A549 (cell line): ENCODE data around the gene DEPDC1B. TPM values are rescaled to one million over a fixed set of nuclear protein-coding genes. Genes with fewer than 3 reads are reported as not detected.
"Not testable (repeated sequence)": the region's sequence is repeated elsewhere in the genome, so short reads cannot be mapped to it uniquely, and the experiment has no call there.

Experiments used
- ATAC-seq, 2 experiments: fragments of 200-7000 bp in 1 of 2; fragments of >200 bp in 1 of 2; cut with Nextera tagmentation in 1 of 2; cut with Tn5 transposase in 1 of 2; 3 replicates each; pipeline versions ENCODE4 v1.8.0 to v1.9.1; 2018 to 2020; ENCODE audit warnings: mild to moderate bottlenecking in 1 of 2, moderate library complexity in 1 of 2
- CTCF ChIA-PET: fragments of 300-600 bp; sonication (Branson Sonifier 250); formaldehyde crosslinking; extraction: SDS; loops from one replicate; lab custom pipeline; 2021; ENCODE audit warnings: antibody characterized with exemption, inconsistent platforms; lab: Yijun Ruan, JAX
- POLR2A ChIA-PET: fragments of 350-600 bp; formaldehyde crosslinking; extraction: SDS; loops from one replicate; lab custom pipeline; 2021; ENCODE audit warnings: antibody characterized with exemption, inconsistent platforms; lab: Yijun Ruan, JAX
- DNase-seq, 2 experiments: peaks; one replicate each; pipeline versions ENCODE4 v3.0.0 to v3.0.0-alpha.2; 2011 to 2016; ENCODE audit warnings: low read depth in 1 of 2, low spot score in 1 of 2
- FAIRE-seq: peaks from 2 replicates; lab custom pipeline; 2011; peaks lifted over from hg19 to GRCh38; lab: Jason Lieb, UNC
- H3K27ac ChIP-seq, 2 experiments: fragments of >200 bp; sonication (Bioruptor Twin); formaldehyde crosslinking; 3 replicates each; pipeline ENCODE4 v1.5.1; 2016 to 2017
- H3K4me1 ChIP-seq: fragments of >200 bp; sonication (Bioruptor Twin); formaldehyde crosslinking; 3 replicates; pipeline ENCODE4 v1.6.1; 2016
- H3K4me2 ChIP-seq: fragments of >200 bp; sonication (Bioruptor Twin); formaldehyde crosslinking; 3 replicates; pipeline ENCODE4 v1.6.1; 2016
- H3K4me3 ChIP-seq: fragments of >200 bp; sonication (Bioruptor Twin); formaldehyde crosslinking; 3 replicates; pipeline ENCODE4 v1.5.1; 2016
- H3K9me3 ChIP-seq: fragments of >200 bp; sonication (Bioruptor Twin); formaldehyde crosslinking; 3 replicates; pipeline ENCODE4 v1.6.1; 2016
- BHLHE40 ChIP-seq: IDR thresholded peaks from 2 replicates; pipeline ENCODE4 v1.6.1; 2012; ENCODE audit warnings: low read depth, low read length, inconsistent platforms
- CBX2 ChIP-seq: fragments of 200-600 bp; sonication (generic); IDR thresholded peaks from 2 replicates; pipeline ENCODE4 v1.6.1; 2016; ENCODE audit warnings: low read depth, mild to moderate bottlenecking, borderline replicate concordance
- CHD2 ChIP-seq: fragments of 150-350 bp; IDR thresholded peaks from 2 replicates; pipeline ENCODE4 v1.6.1; 2014; ENCODE audit warnings: low read length; ENCODE audit not compliant: partially characterized antibody
- EHF ChIP-seq: fragments of 250-450 bp; sonication (Bioruptor Pico); IDR thresholded peaks from 2 replicates; pipeline ENCODE4 v1.5.0; 2020; ENCODE audit warnings: mild to moderate bottlenecking
- ESRRA ChIP-seq: fragments of 150-350 bp; IDR thresholded peaks from 2 replicates; pipeline ENCODE4 v1.6.1; 2014; ENCODE audit warnings: mild to moderate bottlenecking, low read length, borderline replicate concordance
- FOSB ChIP-seq: fragments of 250-450 bp; sonication (Bioruptor Pico); IDR thresholded peaks from 2 replicates; pipeline ENCODE4 v1.5.0; 2020; ENCODE audit warnings: mild to moderate bottlenecking, moderate library complexity
- GATA3 ChIP-seq: IDR thresholded peaks from 2 replicates; pipeline ENCODE4 v1.6.1; 2012; ENCODE audit warnings: borderline replicate concordance
- HDAC2 ChIP-seq: fragments of 200-600 bp; sonication (generic); IDR thresholded peaks from 2 replicates; pipeline ENCODE4 v1.6.1; 2016
- HEYL ChIP-seq: fragments of 250-450 bp; sonication (Bioruptor Pico); IDR thresholded peaks from 2 replicates; pipeline ENCODE4 v1.8.0; 2021; ENCODE audit warnings: mild to moderate bottlenecking, moderate library complexity
- HOXA7 ChIP-seq: fragments of 250-450 bp; sonication (Bioruptor Pico); IDR thresholded peaks from 2 replicates; pipeline ENCODE4 v1.5.0; 2020; ENCODE audit warnings: mild to moderate bottlenecking, moderate library complexity
- HOXB13 ChIP-seq: fragments of 250-450 bp; sonication (Bioruptor Pico); IDR thresholded peaks from 2 replicates; pipeline ENCODE4 v1.5.0; 2020; ENCODE audit warnings: low read depth, mild to moderate bottlenecking, moderate library complexity
- JUN ChIP-seq, 2 experiments: fragments of >200 bp; sonication (Bioruptor Twin); formaldehyde crosslinking; IDR thresholded peaks; 2 replicates in 1 of 2; 3 replicates in 1 of 2; pipeline ENCODE4 v1.6.1; 2016 to 2017
- KDM1A ChIP-seq: fragments of 200-600 bp; sonication (generic); IDR thresholded peaks from 2 replicates; pipeline ENCODE4 v1.6.1; 2016; ENCODE audit warnings: low read depth, mild to moderate bottlenecking
- MAZ ChIP-seq: fragments of 150-350 bp; IDR thresholded peaks from 2 replicates; pipeline ENCODE4 v1.6.1; 2014; ENCODE audit warnings: antibody characterized with exemption, low read depth, low read length, borderline replicate concordance
- MYC ChIP-seq: IDR thresholded peaks from 2 replicates; pipeline ENCODE4 v1.6.1; 2012; ENCODE audit warnings: mild to moderate bottlenecking, inconsistent platforms, low read length, improper control_type of control experiment, borderline replicate concordance
- NR3C1 ChIP-seq: fragments of >200 bp; sonication (Bioruptor Twin); formaldehyde crosslinking; IDR thresholded peaks from 3 replicates; pipeline ENCODE4 v1.6.1; 2017
- POLR2A ChIP-seq: IDR thresholded peaks from 2 replicates; pipeline ENCODE4 v1.6.1; 2012; ENCODE audit warnings: mild to moderate bottlenecking, low read length
- RARB ChIP-seq: fragments of 250-450 bp; sonication (Bioruptor Pico); IDR thresholded peaks from 2 replicates; pipeline ENCODE4 v1.8.0; 2021; ENCODE audit warnings: mild to moderate bottlenecking, moderate library complexity
- RCOR1 ChIP-seq: fragments of 150-350 bp; IDR thresholded peaks from 2 replicates; pipeline ENCODE4 v1.6.1; 2014; ENCODE audit warnings: antibody characterized with exemption, low read length, low read depth
- RNF2 ChIP-seq: fragments of 200-600 bp; sonication (generic); IDR thresholded peaks from 2 replicates; pipeline ENCODE4 v1.6.1; 2016; ENCODE audit warnings: low read depth, mild to moderate bottlenecking, antibody characterized with exemption, moderate library complexity, borderline replicate concordance
- TP53 ChIP-seq: fragments of 250-450 bp; sonication (Bioruptor Pico); IDR thresholded peaks from 2 replicates; pipeline ENCODE4 v1.5.0; 2021; ENCODE audit warnings: mild to moderate bottlenecking, moderate library complexity
- ZC3H11A ChIP-seq: fragments of 450-650 bp; IDR thresholded peaks from 2 replicates; pipeline ENCODE4 v1.6.1; 2014; ENCODE audit warnings: antibody characterized with exemption, mild to moderate bottlenecking
- ZSCAN20 ChIP-seq: fragments of 250-450 bp; sonication (Bioruptor Pico); IDR thresholded peaks from 2 replicates; pipeline ENCODE4 v1.8.0; 2022; ENCODE audit warnings: mild to moderate bottlenecking, moderate library complexity
- WGBS: methylation state at CpG from one replicate; pipeline ENCODE4 v1.1.6; 2017; ENCODE audit errors: missing lambda C conversion rate; 5-methylcytosine and 5-hydroxymethylcytosine counted together
- polyA plus RNA-seq, 4 experiments: library from polyadenylated mRNA; depleted of rRNA in 3 of 4; stranded (reverse); fragments of >200 nt; fragmentation: RNase III in 1 of 4; extraction: RNeasy Plus Mini Kit Qiagen cat#74134 plus additional on column Dnase treatment in 1 of 4; gene quantifications; 2 replicates in 3 of 4; 3 replicates in 1 of 4; pipeline ENCODE4 v1.2.3, GENCODE V29; 2011 to 2017
- TF ChIP-seq, protein P1 (sequence below): fragments of 450-650 bp; IDR thresholded peaks from 2 replicates; pipeline ENCODE4 v1.6.1; 2014; ENCODE audit warnings: antibody characterized with exemption
- TF ChIP-seq, protein P2 (sequence below): fragments of 250-450 bp; sonication (Bioruptor Pico); IDR thresholded peaks from 2 replicates; pipeline ENCODE4 v1.5.0; 2020; ENCODE audit warnings: low read depth, mild to moderate bottlenecking, moderate library complexity

The DEPDC1B gene
- polyA plus RNA-seq, 2 of the 4 experiments (the other 2 are of a cell fraction) = 17.4 to 34.8 TPM

DNA sequence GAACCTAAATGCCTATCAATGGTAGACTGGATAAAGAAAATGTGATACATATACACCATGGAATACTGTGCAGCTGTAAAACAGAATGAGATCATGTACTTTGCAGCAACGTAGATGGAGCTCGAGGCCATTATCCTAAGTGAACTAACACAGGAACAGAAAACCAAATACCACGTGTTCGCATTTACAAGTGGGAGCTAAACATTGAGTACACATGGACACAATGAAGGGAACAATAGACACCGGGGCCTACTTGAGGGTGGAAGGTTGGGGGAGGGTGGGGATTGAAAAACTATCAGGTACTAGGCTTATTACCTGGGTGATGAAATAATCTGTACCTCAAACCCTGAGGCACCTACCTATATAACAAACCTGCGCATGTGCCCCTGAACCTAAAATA lies 22.4 kb upstream of the DEPDC1B start:
- no peak overlapping the region for H3K4me3 ChIP-seq
- no peaks in the 10 kb centered on the region for H3K4me1 ChIP-seq
- FAIRE-seq (no peak), ATAC-seq (no peak), DNase-seq (no peak)
- ChIA-PET CTCF (no interaction called here), POLR2A (no interaction called here)
- no peaks in the 10 kb centered on the region for H3K9me3 ChIP-seq
- no peak overlapping the region for H3K27ac ChIP-seq
- TF ChIP-seq ESRRA (no peak), BHLHE40 (no peak), POLR2A (no peak), JUN (IDR thresholded peaks at IDR 0.05) (no peak), GATA3 (no peak), HDAC2 (no peak), EHF (no peak), ZSCAN20 (CRISPR knock-in tag) (no peak), RARB (CRISPR knock-in tag) (no peak), FOSB (CRISPR knock-in tag) (no peak), RNF2 (no peak)
- TF ChIP-seq, protein P1, sequence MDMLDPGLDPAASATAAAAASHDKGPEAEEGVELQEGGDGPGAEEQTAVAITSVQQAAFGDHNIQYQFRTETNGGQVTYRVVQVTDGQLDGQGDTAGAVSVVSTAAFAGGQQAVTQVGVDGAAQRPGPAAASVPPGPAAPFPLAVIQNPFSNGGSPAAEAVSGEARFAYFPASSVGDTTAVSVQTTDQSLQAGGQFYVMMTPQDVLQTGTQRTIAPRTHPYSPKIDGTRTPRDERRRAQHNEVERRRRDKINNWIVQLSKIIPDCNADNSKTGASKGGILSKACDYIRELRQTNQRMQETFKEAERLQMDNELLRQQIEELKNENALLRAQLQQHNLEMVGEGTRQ = no peak
- 70% methylated on average over 6 of the region's 6 CpGs for WGBS
- H3K4me2 ChIP-seq = no peak overlapping the region

DNA sequence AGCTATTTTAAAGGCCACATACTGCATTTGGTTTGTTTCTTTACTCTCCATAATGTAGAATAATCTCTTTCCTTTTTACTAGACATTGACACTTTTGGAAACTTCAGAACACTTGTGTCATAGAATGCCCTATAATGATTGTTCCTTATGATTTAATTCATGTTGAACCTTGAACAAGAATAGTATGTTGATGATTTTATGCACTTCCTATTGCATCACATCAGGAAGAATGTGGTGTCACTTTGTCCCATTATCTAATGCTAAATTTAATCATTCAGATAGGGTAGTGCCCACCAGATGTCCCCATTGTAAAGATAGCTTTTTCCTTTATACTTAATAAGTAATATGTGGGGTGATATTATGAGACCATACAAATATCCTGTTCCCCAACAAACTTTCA lies 19.4 kb upstream of the DEPDC1B start:
- peaks cover 4% of the 10 kb centered on the region; the same call in 2 of the 3 replicates for H3K9me3 ChIP-seq
- CTCF ChIA-PET = interaction anchor here (1.2 to 1.5 kb wide), 2 partner anchors 20 to 31 kb away, joined by 3 to 4 read pairs; partner anchors contain the start of gene DEPDC1B
- POLR2A ChIA-PET = interaction anchor here (0.6 kb wide), 1 partner anchor 188 kb away, joined by 5 read pairs; no protein-coding TSS in a partner anchor
- TF ChIP-seq RNF2 = no peak
- no peak for TF ChIP-seq MAZ
- TF ChIP-seq ZC3H11A = no peak
- no peak for TF ChIP-seq HEYL (CRISPR knock-in tag)
- no peak for TF ChIP-seq EHF
- no peak for TF ChIP-seq TP53 (CRISPR knock-in tag)
- no peak for TF ChIP-seq MYC
- TF ChIP-seq RARB (CRISPR knock-in tag) = no peak
- no peak for TF ChIP-seq RCOR1
- no peak for ATAC-seq
- no peak overlapping the region for H3K27ac ChIP-seq
- no peak for FAIRE-seq
- H3K4me2 ChIP-seq = no peak overlapping the region
- H3K4me1 ChIP-seq = no peaks in the 10 kb centered on the region
- no peak for DNase-seq
- no peak overlapping the region for H3K4me3 ChIP-seq

DNA sequence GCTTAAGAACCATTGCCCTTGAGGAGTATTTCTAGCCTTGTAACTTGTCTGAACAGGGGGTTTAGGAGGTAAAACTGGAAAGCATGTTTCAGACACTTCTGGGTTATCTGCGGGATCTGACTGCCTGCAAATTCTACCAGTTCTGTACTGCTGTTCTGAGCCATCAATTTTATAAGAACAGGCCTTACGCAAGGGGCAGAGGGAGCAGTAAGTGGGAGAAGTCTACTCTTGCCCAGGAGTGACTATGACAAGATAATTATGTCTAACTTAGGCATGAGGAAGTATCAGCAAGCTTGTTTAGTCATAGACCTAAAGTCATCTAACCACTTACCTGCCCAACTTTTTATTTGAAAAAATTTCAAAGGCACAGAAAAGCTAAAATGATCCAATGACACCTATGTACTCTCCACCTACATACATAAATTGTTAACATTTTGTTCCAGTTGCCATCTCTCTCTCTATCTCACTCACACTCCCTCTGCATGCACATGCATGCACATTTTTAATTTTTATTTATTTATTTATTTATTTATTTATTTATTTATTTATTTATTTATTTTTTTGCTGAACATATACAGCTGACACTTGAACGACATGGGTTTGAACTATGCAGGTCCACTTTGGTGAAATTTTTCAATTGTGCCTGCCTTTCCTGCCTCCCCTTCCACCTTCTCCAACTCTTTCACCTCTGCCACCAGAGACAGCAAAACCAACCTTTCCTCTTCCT lies 18.4 kb upstream of the DEPDC1B start:
- Histone ChIP-seq H3K27ac (no peak overlapping the region), H3K4me2 (no peak overlapping the region), H3K4me3 (no peak overlapping the region)
- no peak for ATAC-seq
- CTCF ChIA-PET = interaction anchor here (0.6 to 1.5 kb wide), 4 partner anchors 8 to 936 kb away, joined by 3 to 10 read pairs (median 4); partner anchors contain the start of gene DEPDC1B
- no peak for DNase-seq
- POLR2A ChIA-PET = interaction anchor here (0.6 kb wide), 1 partner anchor 189 kb away, joined by 5 read pairs; no protein-coding TSS in a partner anchor
- TF ChIP-seq HOXA7 (CRISPR knock-in tag) (no peak), KDM1A (no peak), RARB (CRISPR knock-in tag) (no peak), ZC3H11A (peak; percentile 59), NR3C1 (no peak), CBX2 (no peak), CHD2 (no peak), HOXB13 (CRISPR knock-in tag) (no peak)
- TF ChIP-seq, protein P2, sequence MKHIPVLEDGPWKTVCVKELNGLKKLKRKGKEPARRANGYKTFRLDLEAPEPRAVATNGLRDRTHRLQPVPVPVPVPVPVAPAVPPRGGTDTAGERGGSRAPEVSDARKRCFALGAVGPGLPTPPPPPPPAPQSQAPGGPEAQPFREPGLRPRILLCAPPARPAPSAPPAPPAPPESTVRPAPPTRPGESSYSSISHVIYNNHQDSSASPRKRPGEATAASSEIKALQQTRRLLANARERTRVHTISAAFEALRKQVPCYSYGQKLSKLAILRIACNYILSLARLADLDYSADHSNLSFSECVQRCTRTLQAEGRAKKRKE (CRISPR knock-in tag) = no peak
- TF ChIP-seq, all 56 proteins: peak for 1
- 79% methylated on average over 3 of the region's 3 CpGs for WGBS
- FAIRE-seq = no peak
- Histone ChIP-seq H3K9me3 (peaks cover 4% of the 10 kb centered on the region; the same call in 2 of the 3 replicates), H3K4me1 (no peaks in the 10 kb centered on the region)

DNA sequence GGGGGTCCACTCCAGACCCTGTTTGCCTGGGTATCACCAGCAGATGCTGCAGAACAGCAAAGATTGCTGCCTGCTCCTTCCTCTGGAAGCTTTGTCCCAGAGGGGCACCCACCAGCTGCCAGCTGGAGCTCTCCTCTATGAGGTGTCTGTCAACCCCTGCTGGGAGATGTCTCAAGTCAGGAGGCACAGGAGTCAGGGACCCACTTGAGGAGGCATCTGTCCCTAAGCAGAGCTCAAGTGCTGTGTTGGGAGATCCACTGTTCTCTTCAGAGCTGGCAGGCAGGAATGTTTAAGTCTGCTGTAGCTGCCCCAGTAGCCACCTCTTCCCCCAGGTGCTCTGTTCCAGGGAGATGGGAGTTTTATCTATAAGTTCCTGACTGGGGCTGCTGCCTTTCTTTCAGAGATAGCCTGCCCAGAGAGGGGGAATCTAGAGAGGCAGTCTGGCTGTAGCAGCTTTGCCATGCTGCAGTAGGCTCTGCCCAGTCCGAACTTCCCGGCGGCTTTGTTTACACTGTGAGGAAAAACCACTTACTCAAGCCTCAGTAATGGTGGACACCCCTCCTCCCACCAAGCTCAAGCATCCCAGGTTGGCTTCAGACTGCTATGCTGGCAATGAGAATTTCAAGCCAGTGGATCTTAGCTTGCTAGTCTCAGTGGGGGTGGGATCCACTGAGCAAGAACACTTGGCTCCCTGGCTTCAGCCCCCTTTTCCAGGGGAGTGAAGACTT lies 15.4 kb upstream of the DEPDC1B start:
- H3K4me1 ChIP-seq, H3K9me3 ChIP-seq, ATAC-seq, FAIRE-seq, H3K4me2 ChIP-seq, H3K4me3 ChIP-seq, POLR2A ChIA-PET, H3K27ac ChIP-seq, DNase-seq: not testable (repeated sequence)
- CTCF ChIA-PET = interaction anchor here (1.0 to 1.1 kb wide), 2 partner anchors 11 to 16 kb away, joined by 4 to 6 read pairs; partner anchors contain the start of gene DEPDC1B
- 31% methylated on average over 3 of the region's 3 CpGs for WGBS
